ENCODE results near the gene PITRM1. TPM values are rescaled to one million over a fixed set of nuclear protein-coding genes. Genes with fewer than 3 reads are reported as not detected.
"Not testable (repeated sequence)": the region's sequence is repeated elsewhere in the genome, so short reads cannot be mapped to it uniquely, and the experiment has no call there.

PITRM1 gene, protein sequence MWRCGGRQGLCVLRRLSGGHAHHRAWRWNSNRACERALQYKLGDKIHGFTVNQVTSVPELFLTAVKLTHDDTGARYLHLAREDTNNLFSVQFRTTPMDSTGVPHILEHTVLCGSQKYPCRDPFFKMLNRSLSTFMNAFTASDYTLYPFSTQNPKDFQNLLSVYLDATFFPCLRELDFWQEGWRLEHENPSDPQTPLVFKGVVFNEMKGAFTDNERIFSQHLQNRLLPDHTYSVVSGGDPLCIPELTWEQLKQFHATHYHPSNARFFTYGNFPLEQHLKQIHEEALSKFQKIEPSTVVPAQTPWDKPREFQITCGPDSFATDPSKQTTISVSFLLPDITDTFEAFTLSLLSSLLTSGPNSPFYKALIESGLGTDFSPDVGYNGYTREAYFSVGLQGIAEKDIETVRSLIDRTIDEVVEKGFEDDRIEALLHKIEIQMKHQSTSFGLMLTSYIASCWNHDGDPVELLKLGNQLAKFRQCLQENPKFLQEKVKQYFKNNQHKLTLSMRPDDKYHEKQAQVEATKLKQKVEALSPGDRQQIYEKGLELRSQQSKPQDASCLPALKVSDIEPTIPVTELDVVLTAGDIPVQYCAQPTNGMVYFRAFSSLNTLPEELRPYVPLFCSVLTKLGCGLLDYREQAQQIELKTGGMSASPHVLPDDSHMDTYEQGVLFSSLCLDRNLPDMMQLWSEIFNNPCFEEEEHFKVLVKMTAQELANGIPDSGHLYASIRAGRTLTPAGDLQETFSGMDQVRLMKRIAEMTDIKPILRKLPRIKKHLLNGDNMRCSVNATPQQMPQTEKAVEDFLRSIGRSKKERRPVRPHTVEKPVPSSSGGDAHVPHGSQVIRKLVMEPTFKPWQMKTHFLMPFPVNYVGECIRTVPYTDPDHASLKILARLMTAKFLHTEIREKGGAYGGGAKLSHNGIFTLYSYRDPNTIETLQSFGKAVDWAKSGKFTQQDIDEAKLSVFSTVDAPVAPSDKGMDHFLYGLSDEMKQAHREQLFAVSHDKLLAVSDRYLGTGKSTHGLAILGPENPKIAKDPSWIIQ
- total RNA-seq (2014; rRNA removed; shearing (Covaris generic)) = 47.5 and 58.9 TPM in 2 replicates

DNA sequence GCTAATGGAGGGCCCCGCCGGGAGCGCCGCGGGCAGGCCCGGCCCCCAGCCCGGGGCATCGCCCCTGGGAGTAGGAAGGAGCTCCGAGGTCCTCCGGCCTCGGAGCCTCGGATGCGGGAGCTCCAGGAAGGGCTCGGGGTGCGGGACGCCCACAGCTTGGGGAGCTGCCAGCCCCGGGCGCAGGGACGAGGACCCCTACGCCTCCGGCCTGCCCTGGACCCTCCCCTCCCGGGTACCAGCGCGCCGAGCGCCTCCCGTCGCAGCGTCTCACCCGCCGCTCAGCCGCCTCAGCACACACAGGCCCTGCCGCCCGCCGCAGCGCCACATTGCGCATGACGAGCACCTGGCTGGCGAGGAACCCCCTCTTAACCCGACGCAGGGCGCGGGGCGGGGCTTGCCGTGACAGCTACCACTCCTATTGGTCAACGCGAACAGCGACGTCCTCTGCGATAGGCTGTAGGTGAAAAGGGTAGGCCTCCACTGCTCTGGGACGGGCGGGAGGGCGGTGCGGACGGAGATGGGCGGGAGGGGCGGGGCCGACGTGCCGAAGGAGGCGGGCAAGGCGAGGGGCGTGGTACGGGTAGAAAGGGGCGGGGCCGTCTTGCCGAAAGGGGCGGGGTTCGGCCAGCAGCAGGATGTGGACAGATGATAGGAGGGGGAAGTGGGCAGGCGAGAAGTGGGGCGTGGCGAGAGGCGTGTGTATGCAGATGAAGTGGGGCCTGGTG, at the start of gene PITRM1:
Gene PITRM1, minus strand, starts transcription at position 337 of the 725 bp plus-strand sequence. Its CDS starts 10 bp downstream, at position 327.
- DNase-seq (ENCODE audit: low spot score) = peak; percentile 98

GRCh38 chr10:3222068-3222467, 49.5 kb upstream of the PITRM1 start:
- no peak for DNase-seq (ENCODE audit: low spot score)

DNA sequence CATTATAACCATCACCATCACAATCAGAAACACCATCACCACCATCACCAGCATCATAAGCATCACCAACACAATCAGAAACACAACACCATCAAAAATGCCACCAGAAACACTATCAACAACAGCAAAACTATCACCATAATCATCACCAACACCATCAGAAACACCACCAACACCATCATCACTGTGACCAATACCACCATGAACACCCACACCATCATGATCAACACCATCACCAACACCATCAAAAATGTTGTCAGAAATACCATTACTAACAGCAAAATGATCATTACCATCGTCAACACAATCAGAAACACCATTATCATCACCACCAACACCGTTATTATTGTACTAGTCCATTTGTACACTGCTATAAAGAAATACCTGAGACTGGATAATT, 49.0 kb upstream of the PITRM1 start:
- DNase-seq (ENCODE audit: low spot score) = not testable (repeated sequence)

DNA sequence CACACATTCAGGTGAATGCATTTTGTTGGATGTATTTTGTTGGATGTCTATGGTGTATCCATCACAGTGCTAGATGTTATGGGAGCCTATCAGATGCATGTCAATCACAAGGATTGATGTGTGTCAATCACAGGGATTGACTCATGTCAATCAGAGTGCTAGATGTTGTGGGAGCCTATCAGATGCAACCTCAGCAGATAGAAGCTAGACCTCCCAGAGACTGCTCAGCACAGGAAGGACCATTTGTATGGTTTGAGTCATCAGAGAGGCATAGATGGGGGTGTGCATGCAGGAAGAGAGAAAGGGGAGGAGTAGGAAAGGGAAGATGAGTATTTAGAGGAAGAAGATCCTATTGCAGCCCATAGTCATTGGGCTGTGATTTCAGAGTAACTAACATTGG, 48.3 kb upstream of the PITRM1 start:
- no peak for DNase-seq (ENCODE audit: low spot score)

GRCh38 chr10:3219021-3219628, 46.5 kb upstream of the PITRM1 start:
- DNase-seq (ENCODE audit: low spot score) = not testable (repeated sequence)

- no peak for DNase-seq (ENCODE audit: low spot score)
These were observed 45.3 kb upstream of the PITRM1 start for GRCh38 chr10:3217853-3218252.

GRCh38 chr10:3217301-3217700, 44.7 kb upstream of the PITRM1 start:
- DNase-seq (ENCODE audit: low spot score) = no peak

DNA sequence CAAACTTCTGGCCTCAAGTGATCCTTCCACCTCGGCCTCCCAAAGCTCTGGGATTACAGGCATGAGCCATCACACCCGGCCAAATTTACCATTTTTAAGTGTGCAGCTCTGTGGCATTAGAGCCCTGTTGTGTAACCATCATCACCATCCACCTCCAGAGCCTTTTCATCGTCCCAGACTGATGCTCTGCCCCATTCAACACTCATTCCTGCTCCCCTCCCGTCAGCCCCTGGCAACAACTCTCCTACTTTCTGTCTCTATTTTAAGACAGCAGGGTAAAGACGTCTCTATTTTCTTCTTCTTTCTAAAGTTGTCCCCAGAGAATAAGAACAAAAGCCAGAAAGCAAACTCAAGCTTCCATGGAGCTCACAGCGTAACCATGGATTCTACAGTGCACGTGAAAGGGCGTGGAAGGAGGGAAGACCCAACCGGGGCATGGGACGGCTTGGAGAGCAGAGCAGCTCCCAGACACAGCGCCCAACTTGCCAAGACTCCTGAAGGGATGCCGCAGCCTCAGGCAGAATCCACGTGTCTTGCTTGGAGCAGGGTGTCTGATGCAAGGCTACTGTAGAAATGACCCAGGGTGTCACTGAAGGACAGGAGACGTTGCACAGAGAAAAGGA, 42.7 kb upstream of the PITRM1 start:
- no peak for DNase-seq (ENCODE audit: low spot score)

DNA sequence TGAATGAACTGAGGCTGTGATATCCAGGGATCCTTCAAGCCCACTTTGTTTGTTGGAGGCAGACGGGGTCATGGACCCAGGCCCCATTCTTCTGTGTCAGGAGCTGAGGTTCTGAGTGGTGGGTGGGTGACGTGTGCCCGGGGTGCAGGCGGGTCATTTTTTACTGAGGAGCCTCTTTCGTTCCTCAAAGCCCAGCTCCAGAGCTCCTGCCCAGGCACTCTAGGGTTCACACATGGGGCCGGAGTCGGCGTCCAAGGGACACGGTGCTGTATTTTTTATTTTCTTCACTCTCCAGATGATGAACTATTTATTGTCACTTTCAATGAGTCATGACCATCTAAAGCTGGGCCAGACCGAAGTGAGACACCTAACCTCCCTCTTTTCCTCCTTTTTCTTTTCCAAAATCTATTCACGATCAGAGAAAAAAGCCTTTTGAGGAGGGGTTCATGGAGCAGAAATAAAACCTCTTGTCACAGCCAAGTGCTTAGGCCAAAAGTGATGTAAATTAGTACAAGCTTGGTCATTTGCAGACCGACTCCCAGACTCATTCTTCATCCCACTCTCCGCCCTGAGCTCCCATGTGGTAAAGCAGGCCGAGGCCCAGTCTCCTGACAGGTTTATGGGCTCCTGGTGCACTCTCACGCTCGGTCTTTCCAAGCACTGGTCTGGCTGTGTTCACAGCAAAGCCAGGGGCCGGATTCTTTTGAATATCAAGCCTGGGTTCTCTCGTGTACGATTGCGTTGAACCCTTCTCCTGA, 41.4 kb upstream of the PITRM1 start:
- DNase-seq (ENCODE audit: low spot score) = no peak

DNA sequence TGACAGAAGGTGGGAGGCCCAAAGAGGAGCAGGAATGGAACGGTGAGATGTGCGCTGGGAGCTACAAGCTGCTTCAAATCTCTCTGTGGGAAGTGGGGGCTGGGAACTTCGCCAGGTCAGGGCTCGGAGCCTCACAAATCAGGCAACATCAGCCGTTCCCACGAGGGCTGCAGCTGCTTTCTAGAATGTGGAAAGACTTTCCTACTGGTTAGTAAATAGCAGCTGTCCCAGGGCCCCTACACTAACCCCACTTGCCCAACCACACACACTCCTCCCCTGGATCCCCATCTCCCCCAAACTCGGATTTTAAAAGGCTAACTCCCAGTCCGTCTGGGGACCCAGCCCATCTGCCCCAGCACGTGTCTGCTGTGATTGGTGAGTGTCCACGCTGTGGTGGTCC, 40.6 kb upstream of the PITRM1 start:
- no peak for DNase-seq (ENCODE audit: low spot score)

DNA sequence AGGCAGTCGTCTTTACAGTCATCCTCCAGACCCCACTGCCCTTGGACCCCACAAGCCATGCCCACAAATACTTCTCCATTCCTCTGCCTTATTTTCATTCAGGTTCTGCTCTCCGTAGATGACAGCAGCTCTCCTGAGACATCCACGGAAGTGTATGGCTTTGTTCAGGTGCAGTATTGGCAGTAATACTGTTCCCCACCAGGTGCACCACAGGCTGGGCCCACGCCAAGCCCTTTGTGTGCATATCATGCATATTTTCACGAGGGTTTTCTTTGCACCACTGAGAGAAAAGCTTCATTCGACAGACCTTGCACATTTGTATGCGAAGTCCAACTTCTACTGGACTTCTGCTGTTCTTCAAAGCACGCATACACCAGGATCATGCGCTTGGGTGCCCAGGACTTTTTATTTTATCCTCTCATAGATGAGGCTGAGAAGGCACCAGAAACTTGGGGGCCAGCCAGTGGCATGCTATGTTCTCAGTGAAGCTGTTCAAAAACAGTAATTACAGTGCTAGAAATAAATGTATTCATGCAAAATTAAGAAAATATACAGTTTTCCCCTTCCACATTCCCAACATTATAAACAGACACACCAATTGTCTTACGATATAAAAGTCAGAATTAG, 37.8 kb upstream of the PITRM1 start:
- DNase-seq (ENCODE audit: low spot score) = no peak

DNA sequence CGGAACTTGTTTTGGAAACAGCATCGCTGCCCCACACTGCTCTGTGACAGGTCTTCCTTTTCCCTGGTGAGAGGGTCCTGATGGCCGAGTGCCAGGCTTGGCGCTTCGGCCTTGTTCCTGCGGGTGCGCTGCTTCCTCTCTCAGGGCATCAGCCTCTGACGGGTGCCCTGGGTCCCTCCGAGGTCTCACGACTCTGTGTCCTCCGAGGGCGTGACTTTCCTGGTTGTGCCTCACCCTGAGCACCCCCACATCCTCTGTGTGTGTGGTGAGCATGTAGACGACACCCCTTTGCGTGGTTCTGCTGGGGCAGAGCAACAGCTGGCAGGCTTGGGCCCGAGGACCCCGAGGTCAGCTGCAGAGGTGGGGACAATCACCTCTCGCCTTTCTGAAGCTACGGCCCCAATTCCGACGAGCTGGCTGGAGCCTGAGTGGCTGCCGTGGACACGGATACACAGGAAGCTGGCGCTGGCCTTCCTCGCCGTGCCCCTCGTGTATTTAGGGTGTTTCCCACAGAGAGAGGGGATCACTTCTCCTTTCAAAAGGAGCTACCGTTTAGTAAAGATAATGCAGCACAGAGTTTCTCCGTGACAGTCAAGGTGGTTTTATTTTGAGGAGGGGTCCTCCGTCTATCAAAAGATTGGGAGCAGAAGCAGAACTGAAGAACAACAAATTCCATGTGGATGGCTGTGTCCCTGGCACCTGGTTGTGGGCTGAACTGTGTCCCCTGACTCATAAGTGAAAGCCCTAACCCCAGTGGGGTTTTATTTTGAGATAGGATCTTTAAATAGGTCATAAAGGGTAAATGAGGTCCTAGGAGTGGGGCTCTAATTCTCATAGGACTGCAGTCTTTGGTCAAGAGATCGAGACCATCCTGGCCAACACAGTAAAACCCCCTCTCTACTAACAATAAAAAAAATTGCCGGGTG, 36.2 kb upstream of the PITRM1 start:
- no peak for DNase-seq (ENCODE audit: low spot score)

- DNase-seq (ENCODE audit: low spot score) = no peak
These were observed 34.8 kb upstream of the PITRM1 start for GRCh38 chr10:3207351-3207750.

GRCh38 chr10:3206511-3207157, 34.1 kb upstream of the PITRM1 start:
- DNase-seq (ENCODE audit: low spot score) = no peak

DNA sequence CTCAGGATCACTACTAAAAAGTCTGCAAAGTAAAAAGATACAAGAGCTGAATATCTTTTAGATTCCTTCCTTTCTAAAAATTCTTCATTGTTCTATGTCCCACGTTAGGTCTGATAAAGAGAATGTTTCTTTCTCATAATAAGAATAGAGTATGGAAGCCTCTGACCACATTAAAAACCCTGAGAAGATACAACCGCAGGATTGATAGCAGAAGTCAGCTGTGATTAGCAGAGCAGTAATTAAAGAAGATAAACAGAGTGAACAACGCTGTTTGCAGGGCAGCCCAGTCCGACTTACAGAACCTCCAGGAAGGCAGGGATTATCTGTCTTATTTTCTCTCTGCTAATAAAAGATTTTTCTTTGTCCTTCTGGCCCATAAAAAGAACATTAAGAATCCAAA, 31.4 kb upstream of the PITRM1 start:
- DNase-seq (ENCODE audit: low spot score) = no peak

DNA sequence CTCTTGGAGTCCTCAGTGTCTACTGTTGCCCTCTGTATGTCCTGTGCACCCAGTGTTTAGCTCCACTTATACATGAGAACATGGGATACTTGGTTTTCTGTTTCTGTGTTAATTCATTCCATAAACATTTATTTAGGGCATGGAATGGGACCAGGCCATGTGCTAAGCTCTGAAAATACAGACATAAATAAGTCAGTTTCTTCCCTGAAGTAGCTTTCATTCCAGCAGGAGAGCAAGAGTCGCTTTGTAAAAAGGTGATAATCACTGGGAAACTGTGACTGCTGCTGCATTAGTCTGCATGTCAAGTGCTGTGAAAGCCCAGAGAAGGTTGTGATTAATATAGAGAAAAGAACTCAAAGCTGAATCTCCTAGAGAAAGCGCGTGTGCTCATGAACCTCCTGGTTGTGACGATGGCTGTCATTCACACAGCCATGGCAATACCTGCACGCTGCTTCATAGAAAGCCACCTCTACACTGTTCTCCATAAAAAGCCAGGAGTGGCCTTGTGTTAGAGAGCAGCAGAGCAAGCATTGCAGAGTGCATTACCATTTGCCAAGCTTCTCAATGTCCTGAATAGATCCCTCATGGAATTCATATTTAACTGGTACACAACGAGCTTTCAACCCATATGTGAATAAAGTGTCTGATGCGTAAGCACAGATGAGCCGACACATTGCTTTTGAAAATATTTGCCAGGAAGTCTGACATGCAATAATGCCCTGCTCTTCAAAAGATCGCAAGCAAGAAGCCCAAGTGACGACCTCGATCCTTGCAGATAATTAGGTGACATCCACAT, 30.6 kb upstream of the PITRM1 start:
- no peak for DNase-seq (ENCODE audit: low spot score)

DNA sequence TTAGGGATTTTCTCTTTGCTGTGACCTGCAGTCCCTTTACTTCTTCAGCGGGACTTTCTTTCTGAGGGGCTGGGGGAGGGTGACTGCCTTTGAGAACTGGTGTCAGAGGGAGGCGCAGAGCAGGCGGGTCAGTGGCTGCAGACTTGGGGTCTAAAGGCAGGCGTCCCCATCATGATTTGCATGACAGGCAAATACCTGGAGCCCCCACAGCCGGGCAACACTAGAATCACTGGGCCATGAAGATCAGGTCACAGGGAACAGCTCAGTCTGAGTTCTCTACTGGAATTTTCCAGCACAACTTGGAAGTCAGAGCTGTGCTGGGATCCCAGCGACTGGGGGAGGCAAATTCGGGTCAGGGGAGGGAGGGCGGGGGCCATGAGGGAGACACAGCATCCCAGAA, 29.2 kb upstream of the PITRM1 start:
- DNase-seq (ENCODE audit: low spot score) = no peak

Data from H4 (cell line).